Body of pancreas (tissue), 4 donors: ENCODE results near the gene FBXO28. TPM values are rescaled to one million over a fixed set of nuclear protein-coding genes. Genes with fewer than 3 reads are reported as not detected.

Experiments used
- ATAC-seq: fragments of 150-250 bp; one replicate; pipeline ENCODE4 v1.9.1; 2016
- DNase-seq, 4 donors: peaks; one replicate each; pipeline ENCODE4 v3.0.0-alpha.2; 2019
- H3K27ac ChIP-seq, 4 donors: fragments of 200-600 bp; sonication (generic); 1 replicate in 3 of 4; 2 replicates in 1 of 4; pipeline versions ENCODE4 v1.5.1 to v1.6.1; 2016 to 2019; ENCODE audit warnings: mild to moderate bottlenecking in 1 of 4, mixed read lengths in 1 of 4, moderate library complexity in 1 of 4
- H3K27me3 ChIP-seq, 2 donors: fragments of 200-600 bp; sonication (generic); one replicate each; pipeline ENCODE4 v1.6.0; 2016; ENCODE audit warnings: mild to moderate bottlenecking in 1 of 2
- H3K36me3 ChIP-seq, 2 donors: fragments of 200-600 bp; sonication (generic); replicated peaks in 1 of 2; 2 replicates each; pipeline ENCODE4 v1.5.1; 2016; ENCODE audit warnings: low read depth in 2 of 2; ENCODE audit not compliant: insufficient read depth in 1 of 2
- H3K4me1 ChIP-seq: fragments of 200-600 bp; sonication (generic); one replicate; pipeline ENCODE4 v1.6.0; 2016
- H3K4me3 ChIP-seq, 2 donors: fragments of 200-600 bp; sonication (generic); 1 replicate in 1 of 2; 2 replicates in 1 of 2; pipeline ENCODE4 v1.5.1; 2016 to 2019
- H3K9me3 ChIP-seq, 3 donors: fragments of 200-600 bp; sonication (generic); 1 replicate in 2 of 3; 2 replicates in 1 of 3; pipeline ENCODE4 v1.5.1; 2016
- POLR2A ChIP-seq, 3 donors: fragments of 450-650 bp; IDR thresholded peaks; one replicate each; pipeline ENCODE4 v1.6.1; 2016; ENCODE audit warnings: antibody characterized with exemption in 3 of 3, mild to moderate bottlenecking in 2 of 3
- WGBS, 2 donors: methylation state at CpG; one replicate each; pipeline ENCODE4 v1.1.5; 2017; 5-methylcytosine and 5-hydroxymethylcytosine counted together
- intact Hi-C: fragments of 100-400 bp; cut with DNase I; formaldehyde crosslinking; loops from one replicate; pipeline ENCODE4 v1.15.1; 2023
- total RNA-seq, 2 donors: library from RNA; depleted of rRNA; stranded (reverse); fragments of >200 nt; gene quantifications; one replicate each; pipeline ENCODE4 v1.1.0, GENCODE V29; 2016
- TF ChIP-seq, protein P1 (sequence below), 7 experiments: fragments of 450-650 bp in 4 of 7; fragments of 200-600 bp in 3 of 7; sonication (generic) in 3 of 7; IDR thresholded peaks; one replicate each; pipeline ENCODE4 v1.5.1; 2016 to 2019; ENCODE audit warnings: antibody characterized with exemption in 7 of 7

Gene FBXO28
- total RNA-seq, 2 donors from 2014 or later = 3.0 to 13.7 TPM

DNA sequence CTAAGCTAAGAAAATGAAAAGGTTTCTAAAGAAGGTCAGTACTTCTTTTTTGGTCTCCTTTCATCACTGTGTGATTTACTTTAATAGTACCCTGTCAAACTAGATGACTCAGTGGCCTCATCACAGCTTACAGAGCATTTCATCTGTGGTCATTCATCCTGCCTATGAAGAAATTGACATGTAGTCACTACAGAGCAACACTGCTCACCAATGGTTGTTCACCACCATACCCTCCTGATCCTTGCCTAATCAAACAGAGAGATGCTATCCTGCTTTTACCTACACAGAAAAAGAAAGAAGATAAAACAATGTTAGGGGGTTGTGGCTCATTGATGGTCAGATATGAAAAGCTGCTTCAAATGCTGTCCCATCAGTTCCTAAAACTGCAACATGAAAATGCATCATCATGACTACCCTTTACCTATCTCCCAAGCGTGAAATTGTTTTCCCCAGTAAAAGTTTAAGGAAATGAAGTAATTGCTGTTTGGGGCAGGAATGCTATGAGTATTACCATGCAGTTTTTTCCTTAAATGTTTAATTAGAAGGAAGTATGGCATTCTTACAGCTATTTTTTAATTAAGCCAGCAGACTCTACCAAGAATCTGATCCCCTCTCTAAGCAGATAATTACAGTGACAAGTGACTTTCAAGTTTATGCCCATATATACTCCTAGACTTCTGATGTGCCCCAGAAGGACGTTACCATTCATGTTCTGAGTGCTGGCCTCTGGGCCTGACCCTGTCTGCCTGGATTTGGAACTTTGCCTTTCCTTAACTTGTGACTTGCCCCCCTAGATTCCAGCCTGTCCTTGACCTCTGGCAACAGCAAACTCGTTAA lies 46.1 kb upstream of the FBXO28 start:
- peaks cover 17% of the 10 kb centered on the region for H3K4me1 ChIP-seq
- 36 to 72% methylated on average over 3 of the region's 3 CpGs for WGBS, 2 donors
- intact Hi-C loops = no loop called here

DNA sequence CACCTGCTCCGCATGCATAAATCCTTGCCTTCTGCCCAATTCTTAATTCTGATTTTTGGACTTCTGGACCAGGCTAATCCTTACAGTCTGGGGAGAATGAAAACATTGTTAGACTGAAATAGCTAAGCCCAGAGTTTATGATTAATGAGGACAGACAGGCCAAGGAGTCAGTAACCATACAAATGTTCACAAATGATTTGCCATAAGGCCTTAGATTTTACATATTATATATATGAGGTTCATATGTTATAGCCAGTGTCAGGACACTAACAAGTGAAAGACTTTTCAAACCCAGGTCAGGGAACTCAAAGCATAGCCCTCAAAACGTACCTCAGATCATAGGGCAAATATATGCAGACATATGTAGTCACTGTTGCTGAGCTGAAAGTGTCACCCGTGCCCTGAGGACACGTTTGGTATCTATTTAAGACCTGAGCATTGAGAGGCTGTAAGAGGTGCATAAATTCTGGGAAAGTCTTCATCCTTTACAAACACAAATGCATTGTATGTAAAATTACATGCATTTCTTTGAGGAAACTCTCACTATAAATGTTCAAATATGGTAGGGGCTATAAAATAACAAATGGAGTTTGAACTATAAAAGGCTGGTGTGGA lies 45.3 kb upstream of the FBXO28 start:
- Histone ChIP-seq H3K27ac (no peak overlapping the region), H3K4me3 (no peak overlapping the region), H3K27me3 (no peaks in the 10 kb centered on the region), H3K9me3 (no peaks in the 10 kb centered on the region), H3K36me3 (no peaks in the 10 kb centered on the region), H3K4me1 (peaks cover 17% of the 10 kb centered on the region)
- no peak for TF ChIP-seq POLR2A (IDR thresholded peaks at IDR 0.05)
- TF ChIP-seq, protein P1, sequence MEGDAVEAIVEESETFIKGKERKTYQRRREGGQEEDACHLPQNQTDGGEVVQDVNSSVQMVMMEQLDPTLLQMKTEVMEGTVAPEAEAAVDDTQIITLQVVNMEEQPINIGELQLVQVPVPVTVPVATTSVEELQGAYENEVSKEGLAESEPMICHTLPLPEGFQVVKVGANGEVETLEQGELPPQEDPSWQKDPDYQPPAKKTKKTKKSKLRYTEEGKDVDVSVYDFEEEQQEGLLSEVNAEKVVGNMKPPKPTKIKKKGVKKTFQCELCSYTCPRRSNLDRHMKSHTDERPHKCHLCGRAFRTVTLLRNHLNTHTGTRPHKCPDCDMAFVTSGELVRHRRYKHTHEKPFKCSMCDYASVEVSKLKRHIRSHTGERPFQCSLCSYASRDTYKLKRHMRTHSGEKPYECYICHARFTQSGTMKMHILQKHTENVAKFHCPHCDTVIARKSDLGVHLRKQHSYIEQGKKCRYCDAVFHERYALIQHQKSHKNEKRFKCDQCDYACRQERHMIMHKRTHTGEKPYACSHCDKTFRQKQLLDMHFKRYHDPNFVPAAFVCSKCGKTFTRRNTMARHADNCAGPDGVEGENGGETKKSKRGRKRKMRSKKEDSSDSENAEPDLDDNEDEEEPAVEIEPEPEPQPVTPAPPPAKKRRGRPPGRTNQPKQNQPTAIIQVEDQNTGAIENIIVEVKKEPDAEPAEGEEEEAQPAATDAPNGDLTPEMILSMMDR (IDR thresholded peaks at IDR 0.05) = no peak
- ATAC-seq (no peak), DNase-seq (no peak)
- 60 to 69% methylated on average over 4 of the region's 4 CpGs for WGBS, 2 donors
- intact Hi-C loops = no loop called here

More for the DNA sequence above, 46.1 kb upstream of the FBXO28 start:
- H3K4me3 ChIP-seq = no peak overlapping the region
- no peak for DNase-seq
- no peak for ATAC-seq
- no peak for TF ChIP-seq POLR2A (IDR thresholded peaks at IDR 0.05)
- TF ChIP-seq, protein P1 (IDR thresholded peaks at IDR 0.05) = no peak
- no peak overlapping the region for H3K27ac ChIP-seq
- no peaks in the 10 kb centered on the region for H3K27me3 ChIP-seq
- no peaks in the 10 kb centered on the region for H3K9me3 ChIP-seq
- no peaks in the 10 kb centered on the region for H3K36me3 ChIP-seq

DNA sequence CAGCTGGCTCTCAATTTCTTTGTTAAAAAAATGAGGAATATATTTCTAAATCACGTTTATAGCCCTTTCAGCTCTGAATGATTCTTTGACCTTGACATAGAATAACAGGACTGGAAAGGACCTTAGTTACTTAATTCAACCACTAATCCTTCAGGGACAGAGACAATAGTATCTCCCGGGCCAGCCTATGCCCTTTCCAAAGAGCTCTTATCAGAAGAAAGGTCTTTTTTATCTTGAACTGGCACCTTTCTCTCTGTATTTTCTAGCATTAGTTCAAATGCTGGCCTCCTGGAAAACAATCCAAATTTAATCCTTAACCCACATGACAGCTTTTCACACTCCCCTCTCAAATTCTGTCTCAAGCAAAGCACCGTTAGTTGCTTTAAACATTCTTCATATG lies 44.8 kb upstream of the FBXO28 start:
- Histone ChIP-seq H3K9me3 (no peaks in the 10 kb centered on the region), H3K4me3 (no peak overlapping the region), H3K36me3 (no peaks in the 10 kb centered on the region), H3K27ac (no peak overlapping the region), H3K27me3 (no peaks in the 10 kb centered on the region), H3K4me1 (peaks cover 17% of the 10 kb centered on the region)
- WGBS, 2 donors = 35 to 38% methylated on average over 3 of the region's 3 CpGs
- no peak for DNase-seq
- intact Hi-C loops = no loop called here
- no peak for ATAC-seq
- TF ChIP-seq, protein P1 (IDR thresholded peaks at IDR 0.05) = no peak
- TF ChIP-seq POLR2A (IDR thresholded peaks at IDR 0.05) = no peak

DNA sequence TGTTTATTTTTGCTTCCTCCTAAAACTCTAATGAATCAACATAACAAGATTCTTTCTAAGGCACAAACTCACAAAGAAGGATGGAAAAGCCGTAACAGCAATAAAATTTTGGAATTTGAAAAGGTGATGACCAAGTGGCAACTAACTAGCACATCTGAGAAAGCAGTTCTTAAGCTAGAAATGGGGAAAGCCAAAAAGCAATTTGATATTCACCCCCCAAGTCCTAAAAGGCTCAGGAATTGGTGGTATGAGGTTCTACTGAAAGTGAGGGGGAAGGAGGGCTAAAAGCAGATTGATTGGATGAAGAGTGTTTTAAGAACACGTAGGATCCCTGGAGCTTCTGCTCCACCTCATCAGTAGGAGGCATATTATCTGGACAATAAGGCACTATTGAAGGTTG lies 43.4 kb upstream of the FBXO28 start:
- Histone ChIP-seq H3K4me1 (peaks cover 10% of the 10 kb centered on the region), H3K36me3 (no peaks in the 10 kb centered on the region), H3K9me3 (no peaks in the 10 kb centered on the region), H3K27me3 (no peaks in the 10 kb centered on the region), H3K4me3 (no peak overlapping the region), H3K27ac (no peak overlapping the region)
- intact Hi-C loops = no loop called here
- ATAC-seq (no peak), DNase-seq (no peak)
- TF ChIP-seq, protein P1 (IDR thresholded peaks at IDR 0.05) = no peak
- no peak for TF ChIP-seq POLR2A (IDR thresholded peaks at IDR 0.05)
- WGBS, 2 donors = 85 to 96% methylated on average over 2 of the region's 2 CpGs
